ENCODE measurements around the gene ELP6.
"Not testable (repeated sequence)": the region's sequence is repeated elsewhere in the genome, so short reads cannot be mapped to it uniquely, and the experiment has no call there.

The ELP6 gene

GRCh38 chr3:47464588-47464987 lies 48.9 kb downstream of the ELP6 start:
- DNase-seq (ENCODE audit: low read depth): no peak

DNA sequence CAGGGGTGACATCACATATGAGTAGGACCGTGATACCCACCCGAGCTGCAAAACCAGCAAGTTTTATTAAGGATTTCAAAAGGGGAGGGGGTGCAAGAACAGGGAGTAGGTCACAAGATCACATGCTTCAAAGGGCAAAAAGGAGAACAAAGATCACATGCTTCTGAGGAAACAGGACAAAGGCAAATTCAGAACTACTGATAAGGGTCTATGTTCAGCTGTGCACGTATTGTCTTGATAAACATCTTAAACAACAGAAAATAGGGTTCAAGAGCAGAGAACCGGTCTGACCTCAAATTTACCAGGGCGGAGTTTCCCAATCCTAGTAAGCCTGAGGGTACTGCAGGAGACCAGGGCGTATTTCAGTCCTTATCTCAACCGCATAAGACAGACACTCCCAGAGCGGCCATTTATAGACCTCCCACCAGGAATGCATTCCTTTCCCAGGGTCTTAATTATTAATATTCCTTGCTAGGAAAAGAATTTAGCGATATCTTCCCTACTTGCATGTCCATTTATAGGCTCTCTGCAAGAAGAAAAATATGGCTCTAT lies 53.9 kb downstream of the ELP6 start:
- DNase-seq (ENCODE audit: low read depth): not testable (repeated sequence)

GRCh38 chr3:47456984-47457383 lies 56.5 kb downstream of the ELP6 start:
- DNase-seq (ENCODE audit: low read depth): no peak

GRCh38 chr3:47455806-47456452 lies 57.6 kb downstream of the ELP6 start:
- DNase-seq (ENCODE audit: low read depth): no peak

DNA sequence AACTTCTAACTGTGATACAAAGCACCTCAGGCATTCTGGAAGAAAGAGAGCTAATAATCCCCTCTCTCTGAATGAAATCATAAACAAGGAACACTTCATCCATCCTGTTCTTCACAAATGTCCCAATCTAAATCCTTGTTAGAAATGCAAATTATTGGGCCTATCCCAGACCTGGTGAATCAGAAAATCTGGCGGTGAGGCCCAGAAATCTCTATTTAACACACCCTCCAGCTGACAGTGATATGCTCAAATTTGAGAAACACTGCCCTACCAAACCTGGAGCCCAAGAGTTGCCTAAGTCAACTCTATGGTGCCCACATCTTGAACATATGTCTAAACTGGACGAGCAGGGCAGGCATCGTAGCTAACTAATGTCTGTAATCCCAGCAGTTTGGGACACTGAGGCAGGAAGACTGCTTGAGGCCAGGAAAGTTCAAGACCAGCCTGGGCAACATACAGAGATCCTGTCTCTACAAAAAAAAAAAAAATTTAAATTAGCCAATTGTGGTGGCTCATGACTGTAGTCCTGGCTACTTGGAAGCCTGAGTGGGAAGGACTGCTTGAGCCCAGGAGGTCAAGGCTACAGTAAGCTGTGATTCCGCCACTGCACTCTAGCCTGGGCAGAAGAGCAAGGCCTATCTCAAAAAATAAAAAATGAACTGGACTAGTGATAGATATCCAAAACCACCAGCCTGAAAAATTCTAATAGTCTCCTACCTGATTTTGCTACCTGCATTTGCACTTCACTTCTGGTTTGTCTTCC lies 60.9 kb downstream of the ELP6 start:
- DNase-seq (ENCODE audit: low read depth): no peak
